Hepatocyte (in vitro differentiated cells): ENCODE data around the gene ITGB1. TPM values are rescaled to one million over a fixed set of nuclear protein-coding genes. Genes with fewer than 3 reads are reported as not detected.

Source experiments
- DNase-seq: peaks from one replicate; pipeline ENCODE4 v3.0.0-alpha.2; 2016; ENCODE audit warnings: low spot score
- H2AFZ ChIP-seq: fragments of 200-600 bp; sonication (generic); 2 replicates; pipeline ENCODE4 v1.6.0; 2016; ENCODE audit warnings: antibody characterized with exemption, mild to moderate bottlenecking
- H3K27ac ChIP-seq: fragments of 200-600 bp; sonication (generic); 2 replicates; pipeline ENCODE4 v1.5.1; 2016; ENCODE audit warnings: mild to moderate bottlenecking
- H3K27me3 ChIP-seq: fragments of 200-600 bp; sonication (generic); 2 replicates; pipeline ENCODE4 v1.6.1; 2016
- H3K36me3 ChIP-seq: fragments of 200-600 bp; sonication (generic); replicated peaks from 2 replicates; pipeline ENCODE4 v1.5.1; 2016; ENCODE audit warnings: low read depth; ENCODE audit not compliant: insufficient read depth
- H3K4me1 ChIP-seq: fragments of 200-600 bp; sonication (generic); 2 replicates; pipeline ENCODE4 v1.5.1; 2016; ENCODE audit warnings: mild to moderate bottlenecking, moderate library complexity; ENCODE audit not compliant: insufficient read depth
- H3K4me2 ChIP-seq: fragments of 200-600 bp; sonication (generic); 2 replicates; pipeline ENCODE4 v1.6.0; 2016
- H3K4me3 ChIP-seq: fragments of 200-600 bp; sonication (generic); 2 replicates; pipeline ENCODE4 v1.5.1; 2016; ENCODE audit warnings: mild to moderate bottlenecking
- H3K79me2 ChIP-seq: fragments of 200-600 bp; sonication (generic); 2 replicates; pipeline ENCODE4 v1.6.0; 2017; ENCODE audit warnings: mild to moderate bottlenecking
- H3K9me2 ChIP-seq: fragments of 200-600 bp; sonication (generic); replicated peaks from 2 replicates; pipeline ENCODE4 v1.6.0; 2017; ENCODE audit warnings: mild to moderate bottlenecking; ENCODE audit not compliant: insufficient read depth
- H3K9me3 ChIP-seq: fragments of 200-600 bp; sonication (generic); 2 replicates; pipeline ENCODE4 v1.5.1; 2016; ENCODE audit warnings: low read depth, mild to moderate bottlenecking
- H4K20me1 ChIP-seq: fragments of 200-600 bp; sonication (generic); 2 replicates; pipeline ENCODE4 v1.6.0; 2016; ENCODE audit warnings: mild to moderate bottlenecking; ENCODE audit not compliant: insufficient read depth, poor library complexity, severe bottlenecking
- EZH2 ChIP-seq: fragments of 200-600 bp; sonication (generic); IDR thresholded peaks from 2 replicates; pipeline ENCODE4 v1.6.1; 2016; ENCODE audit warnings: antibody characterized with exemption, mild to moderate bottlenecking, borderline replicate concordance
- EZH2phosphoT487 ChIP-seq: fragments of 200-600 bp; sonication (generic); IDR thresholded peaks from one replicate; pipeline ENCODE4 v1.6.1; 2018; ENCODE audit warnings: antibody characterized with exemption, mild to moderate bottlenecking, low read depth, moderate library complexity; ENCODE audit not compliant: unreplicated experiment, severe bottlenecking
- WGBS: methylation state at CpG from one replicate; pipeline ENCODE4 v1.1.6; 2016; ENCODE audit warnings: low lambda C conversion rate; ENCODE audit errors: missing lambda C conversion rate; 5-methylcytosine and 5-hydroxymethylcytosine counted together
- polyA plus RNA-seq: library from polyadenylated mRNA; unstranded; fragments of >200 nt; fragmentation: Nextera tagmentation; extraction: Ambion mirVana; gene quantifications from 2 replicates; pipeline ENCODE4 v1.2.1, GENCODE V29; 2016
- total RNA-seq: library from RNA; depleted of rRNA; stranded (reverse); fragments of >200 nt; gene quantifications from 2 replicates; pipeline ENCODE4 v1.2.3, GENCODE V29; 2014
- TF ChIP-seq, protein P1 (sequence below): fragments of 200-600 bp; sonication (generic); IDR thresholded peaks from 2 replicates; pipeline ENCODE4 v1.5.1; 2016; ENCODE audit warnings: antibody characterized with exemption, mild to moderate bottlenecking; ENCODE audit not compliant: poor library complexity

Gene ITGB1
- total and polyA plus RNA-seq, 2 experiments from 2014 or later, result 291 to 552 TPM

DNA sequence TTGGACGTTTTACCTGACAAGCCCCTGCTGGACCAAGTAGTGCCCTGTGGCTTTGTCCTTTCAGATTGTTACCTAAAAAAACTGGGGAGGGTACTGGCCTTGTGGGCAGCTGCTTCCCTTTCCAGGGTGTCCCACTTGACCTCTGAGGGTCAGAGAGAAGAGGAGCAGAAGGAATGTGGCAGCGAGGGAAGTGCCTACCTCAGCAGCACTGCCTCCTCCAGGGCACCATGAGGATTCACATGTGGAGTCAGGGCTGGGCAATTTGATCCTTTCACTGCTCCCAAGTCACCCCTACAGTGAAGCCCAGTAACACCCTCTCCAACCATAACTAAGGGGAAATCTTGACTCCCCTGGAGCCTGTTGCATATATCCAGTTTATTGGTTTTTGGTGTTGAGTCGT, 64.6 kb downstream of the ITGB1 start:
- Histone ChIP-seq H3K27me3 (no peaks in the 10 kb centered on the region), H3K9me3 (no peaks in the 10 kb centered on the region), H4K20me1 (no peaks in the 10 kb centered on the region), H3K4me2 (no peak overlapping the region), H3K4me1 (no peaks in the 10 kb centered on the region), H2AFZ (no peak overlapping the region), H3K4me3 (no peak overlapping the region), H3K79me2 (no peaks in the 10 kb centered on the region), H3K36me3 (no peaks in the 10 kb centered on the region), H3K9me2 (no peaks in the 10 kb centered on the region), H3K27ac (no peak overlapping the region)
- TF ChIP-seq, protein P1, sequence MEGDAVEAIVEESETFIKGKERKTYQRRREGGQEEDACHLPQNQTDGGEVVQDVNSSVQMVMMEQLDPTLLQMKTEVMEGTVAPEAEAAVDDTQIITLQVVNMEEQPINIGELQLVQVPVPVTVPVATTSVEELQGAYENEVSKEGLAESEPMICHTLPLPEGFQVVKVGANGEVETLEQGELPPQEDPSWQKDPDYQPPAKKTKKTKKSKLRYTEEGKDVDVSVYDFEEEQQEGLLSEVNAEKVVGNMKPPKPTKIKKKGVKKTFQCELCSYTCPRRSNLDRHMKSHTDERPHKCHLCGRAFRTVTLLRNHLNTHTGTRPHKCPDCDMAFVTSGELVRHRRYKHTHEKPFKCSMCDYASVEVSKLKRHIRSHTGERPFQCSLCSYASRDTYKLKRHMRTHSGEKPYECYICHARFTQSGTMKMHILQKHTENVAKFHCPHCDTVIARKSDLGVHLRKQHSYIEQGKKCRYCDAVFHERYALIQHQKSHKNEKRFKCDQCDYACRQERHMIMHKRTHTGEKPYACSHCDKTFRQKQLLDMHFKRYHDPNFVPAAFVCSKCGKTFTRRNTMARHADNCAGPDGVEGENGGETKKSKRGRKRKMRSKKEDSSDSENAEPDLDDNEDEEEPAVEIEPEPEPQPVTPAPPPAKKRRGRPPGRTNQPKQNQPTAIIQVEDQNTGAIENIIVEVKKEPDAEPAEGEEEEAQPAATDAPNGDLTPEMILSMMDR, result no peak
- TF ChIP-seq EZH2 (no peak), EZH2phosphoT487 (no peak)
- 57% methylated on average over 3 of the region's 3 CpGs for WGBS
- DNase-seq, result no peak

DNA sequence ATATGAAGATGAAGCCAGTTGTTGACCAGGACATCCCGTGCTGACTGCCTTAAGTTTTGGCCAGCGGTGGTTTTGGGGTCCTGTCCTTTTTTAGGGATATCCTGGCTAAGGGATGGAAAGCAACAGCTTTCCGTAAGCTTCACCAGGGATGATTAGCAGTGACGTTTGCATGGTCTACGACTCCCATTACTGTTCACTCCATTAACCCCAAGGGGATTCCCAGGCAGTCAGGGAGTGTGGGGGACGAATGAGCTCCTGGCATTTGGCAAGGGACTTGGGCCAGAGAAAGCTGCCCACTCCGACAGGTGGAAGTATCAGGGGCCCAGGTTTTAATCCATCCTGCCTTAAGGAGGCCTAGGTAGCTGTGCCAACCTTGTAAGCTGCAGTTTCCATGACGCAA, 66.8 kb downstream of the ITGB1 start:
- H3K79me2 ChIP-seq, result no peaks in the 10 kb centered on the region
- H3K4me1 ChIP-seq, result no peaks in the 10 kb centered on the region
- WGBS, result 92% methylated on average over 8 of the region's 8 CpGs
- H3K36me3 ChIP-seq, result no peaks in the 10 kb centered on the region
- H4K20me1 ChIP-seq, result no peaks in the 10 kb centered on the region
- H3K27ac ChIP-seq, result no peak overlapping the region
- H3K4me3 ChIP-seq, result no peak overlapping the region
- DNase-seq, result no peak
- no peaks in the 10 kb centered on the region for H3K9me2 ChIP-seq
- no peak overlapping the region for H3K4me2 ChIP-seq
- no peak overlapping the region for H2AFZ ChIP-seq
- TF ChIP-seq EZH2 (no peak), EZH2phosphoT487 (no peak)
- TF ChIP-seq, protein P1, result no peak
- H3K9me3 ChIP-seq, result no peaks in the 10 kb centered on the region
- no peaks in the 10 kb centered on the region for H3K27me3 ChIP-seq

DNA sequence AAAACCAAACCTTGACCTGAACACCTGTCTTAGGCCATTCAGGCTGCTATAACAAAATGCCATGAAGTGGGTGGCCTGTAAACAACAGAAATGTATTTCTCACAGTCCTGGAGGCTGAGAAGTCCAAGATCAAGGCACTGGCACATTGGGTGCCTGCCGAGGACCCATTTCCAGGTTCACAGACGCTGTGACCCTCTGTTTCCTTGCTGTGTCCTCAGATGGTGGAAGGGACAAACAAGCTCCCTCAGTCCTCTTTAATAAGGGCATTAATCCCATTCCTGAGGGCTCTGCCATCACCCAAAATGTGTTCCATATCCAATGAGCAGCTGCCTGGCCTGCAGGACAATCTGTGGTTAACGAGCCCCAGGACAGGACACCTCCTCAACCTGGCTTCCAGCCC, 67.6 kb downstream of the ITGB1 start:
- Histone ChIP-seq H2AFZ (no peak overlapping the region), H3K27ac (no peak overlapping the region), H3K4me1 (no peaks in the 10 kb centered on the region), H3K4me3 (no peak overlapping the region), H3K27me3 (no peaks in the 10 kb centered on the region), H3K79me2 (no peaks in the 10 kb centered on the region), H3K4me2 (no peak overlapping the region), H3K9me3 (no peaks in the 10 kb centered on the region), H3K36me3 (no peaks in the 10 kb centered on the region), H4K20me1 (no peaks in the 10 kb centered on the region), H3K9me2 (no peaks in the 10 kb centered on the region)
- TF ChIP-seq EZH2phosphoT487 (no peak), EZH2 (no peak)
- TF ChIP-seq, protein P1, result no peak
- DNase-seq, result no peak
- 91% methylated on average over 3 of the region's 3 CpGs for WGBS

DNA sequence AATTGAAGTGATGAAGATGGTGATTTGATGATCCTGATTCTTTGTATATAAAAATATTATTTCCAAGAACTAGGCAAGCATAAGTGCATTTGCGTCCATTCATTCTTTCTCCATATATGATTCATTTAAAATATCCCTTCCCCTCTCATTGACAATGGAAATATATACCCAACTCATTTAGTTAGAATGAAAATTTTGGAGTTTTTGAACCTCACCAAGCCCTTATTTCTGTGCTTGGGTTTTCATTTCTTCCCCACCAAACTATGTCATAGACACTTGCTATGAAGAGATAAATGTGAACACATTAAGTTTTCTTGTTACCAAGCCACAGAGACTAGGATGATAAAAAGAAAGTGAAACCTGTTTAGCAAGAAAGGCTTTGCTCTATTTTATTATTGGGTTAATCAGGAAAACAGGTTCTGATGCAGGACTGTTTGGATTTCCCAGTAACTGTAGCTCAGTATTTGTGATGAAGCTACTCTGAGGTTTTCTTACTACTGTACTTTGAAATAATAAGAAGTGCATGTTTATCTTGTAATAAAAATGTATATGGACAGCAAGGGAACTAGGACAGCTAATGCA, 68.3 kb downstream of the ITGB1 start:
- Histone ChIP-seq H3K27me3 (no peaks in the 10 kb centered on the region), H3K27ac (no peak overlapping the region), H3K9me3 (no peaks in the 10 kb centered on the region), H3K79me2 (no peaks in the 10 kb centered on the region), H3K9me2 (no peaks in the 10 kb centered on the region), H4K20me1 (no peaks in the 10 kb centered on the region), H3K36me3 (no peaks in the 10 kb centered on the region), H3K4me1 (no peaks in the 10 kb centered on the region), H2AFZ (no peak overlapping the region), H3K4me3 (no peak overlapping the region), H3K4me2 (no peak overlapping the region)
- no peak for DNase-seq
- 91% methylated on average over 1 of the region's 1 CpG for WGBS
- no peak for TF ChIP-seq EZH2phosphoT487
- TF ChIP-seq EZH2, result no peak
- TF ChIP-seq, protein P1, result no peak
